NB4 (cell line): ENCODE results near the gene PDGFC.

Source experiments
- DNase-seq: peaks from one replicate; pipeline ENCODE4 v3.0.0; 2010; ENCODE audit warnings: low read depth
- H3K4me3 ChIP-seq: one replicate; pipeline ENCODE4 v1.5.1; 2011; ENCODE audit warnings: mild to moderate bottlenecking, low read depth, low read length, moderate library complexity
- CTCF ChIP-seq: IDR thresholded peaks from one replicate; pipeline ENCODE4 v1.5.1; 2012; ENCODE audit warnings: low read depth, low read length
- MAX ChIP-seq: IDR thresholded peaks from 2 replicates; pipeline ENCODE4 v1.6.1; 2011; ENCODE audit warnings: low read depth, low read length
- MYC ChIP-seq: IDR thresholded peaks from 2 replicates; pipeline ENCODE4 v1.6.1; 2011; ENCODE audit warnings: low read depth, low read length
- POLR2A ChIP-seq: IDR thresholded peaks from 2 replicates; pipeline ENCODE4 v1.6.1; 2011; ENCODE audit warnings: mild to moderate bottlenecking; ENCODE audit not compliant: insufficient read length; ENCODE audit errors: extremely low read depth

PDGFC gene

GRCh38 chr4:156811286-156811685 is 160.3 kb downstream of the PDGFC start:
- DNase-seq: no peak
- no peak for TF ChIP-seq MYC
- no peak for TF ChIP-seq POLR2A
- TF ChIP-seq CTCF: no peak
- no peak for TF ChIP-seq MAX
- no peak overlapping the region for H3K4me3 ChIP-seq

GRCh38 chr4:156805696-156806095 is 165.9 kb downstream of the PDGFC start:
- no peak for DNase-seq
- no peak overlapping the region for H3K4me3 ChIP-seq
- TF ChIP-seq CTCF: no peak
- no peak for TF ChIP-seq MAX
- no peak for TF ChIP-seq MYC
- no peak for TF ChIP-seq POLR2A

- TF ChIP-seq CTCF (no peak), MYC (no peak), POLR2A (no peak), MAX (no peak)
- H3K4me3 ChIP-seq: no peak overlapping the region
- no peak for DNase-seq
These were observed 168.5 kb downstream of the PDGFC start for GRCh38 chr4:156803056-156803455.

GRCh38 chr4:156800463-156800862 is 171.1 kb downstream of the PDGFC start:
- TF ChIP-seq CTCF (no peak), POLR2A (no peak), MAX (no peak), MYC (no peak)
- no peak for DNase-seq
- no peak overlapping the region for H3K4me3 ChIP-seq

GRCh38 chr4:156799121-156799589 is 172.4 kb downstream of the PDGFC start:
- H3K4me3 ChIP-seq: no peak overlapping the region
- TF ChIP-seq MAX (no peak), CTCF (no peak)
- no peak for DNase-seq

GRCh38 chr4:156798438-156798837 is 173.2 kb downstream of the PDGFC start:
- TF ChIP-seq MAX (no peak), MYC (no peak), CTCF (no peak), POLR2A (no peak)
- no peak overlapping the region for H3K4me3 ChIP-seq
- no peak for DNase-seq
